AG10803 (cell line): ENCODE measurements around the gene COG8.

Experiments used
- DNase-seq: peaks from one replicate; pipeline ENCODE4 v3.0.0; 2010; ENCODE audit warnings: low read depth
- H3K4me3 ChIP-seq: 2 replicates; pipeline ENCODE4 v1.5.1; 2011; ENCODE audit warnings: mild to moderate bottlenecking, low read length, control low read depth
- CTCF ChIP-seq: conservative IDR thresholded peaks from 2 replicates; pipeline ENCODE4 v1.5.1; 2011; ENCODE audit warnings: mild to moderate bottlenecking, low read length, control low read depth, inconsistent platforms

COG8 gene

DNA sequence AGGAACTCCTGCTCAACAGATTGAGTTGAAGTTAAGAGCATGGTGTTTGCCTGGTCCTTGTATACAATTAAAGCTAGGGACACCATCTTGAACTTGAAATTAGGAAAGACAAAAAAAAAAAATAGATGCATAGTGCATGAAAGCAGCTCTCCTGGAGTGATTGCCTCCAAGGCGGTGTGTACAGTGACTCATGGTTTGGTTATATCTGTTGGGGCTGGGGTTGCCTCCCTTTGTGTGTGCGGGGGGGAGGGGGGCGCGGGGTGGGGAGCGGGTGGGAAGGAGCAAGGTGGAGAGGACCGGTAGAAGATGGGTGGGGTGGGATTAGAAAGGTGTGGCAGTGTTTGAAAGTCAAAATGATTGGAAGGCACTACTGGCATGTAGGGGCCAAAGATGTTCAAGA lies 8.9 kb upstream of the COG8 start:
- no peak for TF ChIP-seq CTCF
- H3K4me3 ChIP-seq: no peak overlapping the region
- DNase-seq: no peak

GRCh38 chr16:69346683-69347082 lies 7.3 kb upstream of the COG8 start:
- DNase-seq: no peak
- no peak overlapping the region for H3K4me3 ChIP-seq
- no peak for TF ChIP-seq CTCF

GRCh38 chr16:69345923-69346322 lies 6.6 kb upstream of the COG8 start:
- no peak for TF ChIP-seq CTCF
- H3K4me3 ChIP-seq: no peak overlapping the region
- DNase-seq: no peak

DNA sequence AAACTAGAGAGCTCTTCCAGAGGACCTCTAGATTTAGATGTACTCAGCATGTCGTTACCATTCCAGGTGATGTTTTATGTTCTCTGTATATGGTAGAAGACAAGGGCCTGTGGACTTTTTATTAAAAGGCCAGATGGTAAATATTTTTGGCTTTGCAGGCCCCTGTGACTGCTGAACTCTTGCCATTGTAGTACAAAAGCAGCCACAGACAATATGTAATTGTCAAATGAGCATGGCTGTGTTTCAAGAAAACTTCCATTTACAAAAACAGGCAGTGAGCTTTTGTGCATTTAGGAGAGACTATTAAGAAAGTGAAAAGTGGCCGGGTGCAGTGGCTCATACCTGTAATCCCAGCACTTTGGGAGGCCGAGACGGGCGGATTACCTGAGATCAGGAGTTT lies 4.8 kb upstream of the COG8 start:
- no peak overlapping the region for H3K4me3 ChIP-seq
- no peak for TF ChIP-seq CTCF
- no peak for DNase-seq

GRCh38 chr16:69340095-69340644 lies 806 bp upstream of the COG8 start:
- TF ChIP-seq CTCF: no peak
- H3K4me3 ChIP-seq: peak overlapping the region; percentile 92
- peak; percentile 19 for DNase-seq

DNA sequence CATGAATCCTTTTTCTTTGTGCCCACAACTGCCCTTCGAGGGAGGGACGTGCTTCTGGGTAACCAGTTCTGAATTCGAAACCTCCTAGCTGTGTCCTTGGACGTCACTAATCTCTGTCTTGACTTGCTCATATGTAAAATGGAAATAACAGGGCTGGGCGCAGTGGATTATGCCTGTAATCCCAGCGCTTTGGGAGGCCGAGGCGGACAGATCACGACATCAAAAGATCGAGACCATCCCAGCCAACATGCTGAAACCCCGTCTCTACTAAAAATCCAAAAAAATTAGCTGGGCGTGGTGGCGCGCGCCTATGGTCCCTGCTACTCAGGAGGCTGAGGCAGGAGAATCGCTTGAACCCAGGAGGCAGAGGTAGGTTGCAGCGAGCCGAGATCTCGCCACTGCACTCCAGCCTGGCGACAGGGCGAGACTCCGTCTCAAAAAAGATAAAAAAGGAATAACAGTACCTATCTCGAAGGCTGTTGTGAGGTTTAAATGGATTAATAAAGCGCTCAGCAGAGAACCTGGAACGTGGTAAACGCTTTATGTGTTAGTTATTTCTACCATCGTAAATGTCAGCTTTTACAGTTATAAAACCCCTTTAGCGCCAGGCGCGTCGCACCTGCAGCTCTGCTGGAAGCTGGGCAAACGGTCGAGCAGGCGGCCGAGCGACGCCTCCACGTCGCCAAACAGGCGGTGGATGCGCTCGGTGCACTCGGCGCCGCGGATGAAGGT lies 641 bp downstream of the COG8 start:
- DNase-seq: no peak
- TF ChIP-seq CTCF: no peak
- peak overlapping the region; percentile 92 for H3K4me3 ChIP-seq

DNA sequence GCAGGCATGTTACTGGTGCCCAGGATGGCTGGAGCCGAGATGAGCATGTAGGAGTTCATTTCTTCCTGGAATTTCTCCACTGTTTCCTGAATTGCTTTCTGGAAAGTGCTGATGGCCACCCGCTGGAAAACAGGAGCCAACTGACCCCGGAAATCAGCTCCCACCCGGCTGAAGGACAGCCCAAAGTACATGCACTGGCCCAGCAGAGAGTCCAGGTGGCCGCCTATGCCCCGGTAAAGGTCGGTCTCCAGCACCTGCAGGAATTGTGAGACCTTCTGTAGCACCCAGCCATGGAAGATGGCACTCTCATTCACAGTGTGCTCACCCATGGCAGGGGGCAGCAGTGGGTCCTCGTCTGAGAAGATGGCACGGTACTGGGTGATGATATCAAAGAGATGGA lies 4.7 kb downstream of the COG8 start:
- H3K4me3 ChIP-seq: no peak overlapping the region
- DNase-seq: no peak
- TF ChIP-seq CTCF: no peak
